ENCODE measurements around the gene ITGAD. TPM values are rescaled to one million over a fixed set of nuclear protein-coding genes. Genes with fewer than 3 reads are reported as not detected.

Gene ITGAD
- under 1 TPM in 1 of 2 donors, not detected in 1; 0.02 TPM for polyA plus RNA-seq

DNA sequence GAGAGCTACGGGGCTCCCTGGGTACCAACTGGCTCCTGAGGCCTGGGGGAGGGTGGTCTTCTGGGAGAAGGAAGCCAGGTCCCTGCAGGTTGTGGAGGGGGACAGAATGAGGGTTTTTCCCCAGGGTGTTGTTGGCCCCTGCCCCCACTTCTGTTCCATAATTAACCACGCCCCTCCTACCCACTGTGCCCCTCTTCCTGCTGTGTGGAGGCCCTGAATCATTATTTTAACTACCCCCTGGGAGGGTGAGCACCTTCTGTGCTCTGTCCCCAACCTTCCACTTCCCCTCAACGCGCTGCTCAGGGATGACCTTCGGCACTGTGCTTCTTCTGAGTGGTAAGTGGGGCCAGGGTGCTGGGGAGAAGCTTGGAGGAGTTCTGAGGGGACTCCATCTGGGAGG is at the start of gene ITGAD:
ITGAD (plus strand) TSS at position 280 of the 400 bp plus-strand sequence; CDS start at position 306, 26 bp downstream.
- H3K4me1 ChIP-seq (ENCODE audit: control insufficient read depth in 2 of 2, insufficient read depth in 2 of 2, low read length in 1 of 2) = peaks cover 0 to 2% of the 10 kb centered on the region in 2 donors
- H3K4me3 ChIP-seq (ENCODE audit: low read depth in 1 of 2, low read length in 2 of 2) = no peak within 1 kb of the TSS
- H3K36me3 ChIP-seq (ENCODE audit: control insufficient read depth in 2 of 2, insufficient read depth in 2 of 2, low read length in 1 of 2) = no peaks in the 10 kb centered on the region
- WGBS, 2 donors = 65% methylated on average over 5 of the region's 5 CpGs
- no peak within 1 kb of the TSS for H3K27ac ChIP-seq (ENCODE audit: low read depth in 2 of 2, low read length in 1 of 2)
- H3K9me3 ChIP-seq (ENCODE audit: control insufficient read depth in 2 of 2, insufficient read depth in 1 of 2, low read depth in 1 of 2, low read length in 1 of 2) = no peaks in the 10 kb centered on the region
- H3K27me3 ChIP-seq (ENCODE audit: control insufficient read depth in 1 of 2, insufficient read depth in 2 of 2, low read length in 2 of 2) = no peaks in the 10 kb centered on the region

DNA sequence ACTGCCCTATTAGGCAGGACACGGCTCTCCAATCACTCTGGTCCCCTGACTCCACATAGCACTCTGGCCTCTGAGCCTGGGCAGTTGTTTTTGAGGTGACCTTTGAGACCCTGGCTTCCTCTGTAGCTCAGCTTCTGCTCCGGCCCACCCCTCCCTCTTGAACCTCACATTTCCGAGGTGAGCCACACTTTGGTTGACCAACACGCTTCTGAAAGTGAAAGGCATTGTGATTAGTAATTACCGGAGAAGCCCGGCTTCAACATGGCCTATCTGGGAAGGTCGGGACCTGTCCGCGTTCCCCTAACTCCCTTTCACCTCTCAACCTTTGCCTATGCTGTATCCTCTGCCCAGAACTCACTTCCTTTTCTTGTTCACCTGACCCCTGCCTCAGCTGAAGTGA is 48.4 kb upstream of the ITGAD start:
- no peak overlapping the region for H3K27ac ChIP-seq (ENCODE audit: low read depth in 2 of 2, low read length in 1 of 2)
- H3K4me3 ChIP-seq (ENCODE audit: low read depth in 1 of 2, low read length in 2 of 2) = no peak overlapping the region
- no peaks in the 10 kb centered on the region for H3K27me3 ChIP-seq (ENCODE audit: control insufficient read depth in 1 of 2, insufficient read depth in 2 of 2, low read length in 2 of 2)
- H3K4me1 ChIP-seq (ENCODE audit: control insufficient read depth in 2 of 2, insufficient read depth in 2 of 2, low read length in 1 of 2) = no peaks in the 10 kb centered on the region
- 66 to 67% methylated on average over 9 of the region's 9 CpGs for WGBS, 2 donors
- H3K9me3 ChIP-seq (ENCODE audit: control insufficient read depth in 2 of 2, insufficient read depth in 1 of 2, low read depth in 1 of 2, low read length in 1 of 2) = no peaks in the 10 kb centered on the region
- no peaks in the 10 kb centered on the region for H3K36me3 ChIP-seq (ENCODE audit: control insufficient read depth in 2 of 2, insufficient read depth in 2 of 2, low read length in 1 of 2)

DNA sequence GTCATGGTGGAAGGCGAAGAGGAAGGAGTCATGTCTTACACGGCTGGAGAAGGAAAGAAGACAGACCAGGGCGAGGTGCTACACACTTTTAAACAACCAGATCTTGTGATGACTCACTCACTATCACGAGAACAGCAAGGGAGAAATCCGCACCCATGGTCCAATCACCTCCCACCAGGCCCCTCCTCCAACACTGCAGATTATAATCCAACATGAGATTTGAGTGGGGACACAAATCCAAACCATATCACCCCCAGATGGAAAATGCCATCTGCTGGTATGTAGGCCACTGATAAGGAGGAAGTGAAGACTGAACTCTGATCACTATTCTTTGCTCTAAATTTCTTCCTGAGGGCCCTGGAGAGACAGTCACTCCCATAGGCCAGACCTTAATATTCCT is 45.7 kb upstream of the ITGAD start:
- no peak overlapping the region for H3K27ac ChIP-seq (ENCODE audit: low read depth in 2 of 2, low read length in 1 of 2)
- H3K9me3 ChIP-seq (ENCODE audit: control insufficient read depth in 2 of 2, insufficient read depth in 1 of 2, low read depth in 1 of 2, low read length in 1 of 2) = no peaks in the 10 kb centered on the region
- no peaks in the 10 kb centered on the region for H3K36me3 ChIP-seq (ENCODE audit: control insufficient read depth in 2 of 2, insufficient read depth in 2 of 2, low read length in 1 of 2)
- H3K4me1 ChIP-seq (ENCODE audit: control insufficient read depth in 2 of 2, insufficient read depth in 2 of 2, low read length in 1 of 2) = no peaks in the 10 kb centered on the region
- no peak overlapping the region for H3K4me3 ChIP-seq (ENCODE audit: low read depth in 1 of 2, low read length in 2 of 2)
- no peaks in the 10 kb centered on the region for H3K27me3 ChIP-seq (ENCODE audit: control insufficient read depth in 1 of 2, insufficient read depth in 2 of 2, low read length in 2 of 2)
- 75% methylated on average over 5 of the region's 5 CpGs for WGBS, 2 donors

DNA sequence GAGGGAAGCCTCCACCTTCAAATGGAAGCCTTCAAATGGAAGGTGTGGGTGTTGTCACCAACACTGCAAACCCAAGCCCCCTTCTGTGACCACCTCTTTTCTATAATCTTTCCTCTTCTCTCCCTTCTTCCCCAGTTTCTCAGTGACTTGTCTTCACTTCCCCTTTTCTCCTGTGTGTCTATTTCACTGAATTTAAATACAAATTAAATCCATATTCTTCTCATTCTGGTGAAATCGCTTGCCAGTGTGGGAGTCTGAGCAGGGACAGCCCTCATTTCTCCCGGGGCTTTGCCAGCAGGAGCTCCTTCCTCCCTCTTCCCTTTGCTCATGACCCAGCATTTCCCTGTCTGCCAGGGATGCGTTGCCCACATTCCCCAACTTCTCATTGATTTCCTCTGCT is 44.6 kb upstream of the ITGAD start:
- 39 to 47% methylated on average over 3 of the region's 3 CpGs for WGBS, 2 donors
- no peak overlapping the region for H3K4me3 ChIP-seq (ENCODE audit: low read depth in 1 of 2, low read length in 2 of 2)
- H3K4me1 ChIP-seq (ENCODE audit: control insufficient read depth in 2 of 2, insufficient read depth in 2 of 2, low read length in 1 of 2) = no peaks in the 10 kb centered on the region
- no peaks in the 10 kb centered on the region for H3K36me3 ChIP-seq (ENCODE audit: control insufficient read depth in 2 of 2, insufficient read depth in 2 of 2, low read length in 1 of 2)
- no peaks in the 10 kb centered on the region for H3K9me3 ChIP-seq (ENCODE audit: control insufficient read depth in 2 of 2, insufficient read depth in 1 of 2, low read depth in 1 of 2, low read length in 1 of 2)
- no peak overlapping the region for H3K27ac ChIP-seq (ENCODE audit: low read depth in 2 of 2, low read length in 1 of 2)
- no peaks in the 10 kb centered on the region for H3K27me3 ChIP-seq (ENCODE audit: control insufficient read depth in 1 of 2, insufficient read depth in 2 of 2, low read length in 2 of 2)

DNA sequence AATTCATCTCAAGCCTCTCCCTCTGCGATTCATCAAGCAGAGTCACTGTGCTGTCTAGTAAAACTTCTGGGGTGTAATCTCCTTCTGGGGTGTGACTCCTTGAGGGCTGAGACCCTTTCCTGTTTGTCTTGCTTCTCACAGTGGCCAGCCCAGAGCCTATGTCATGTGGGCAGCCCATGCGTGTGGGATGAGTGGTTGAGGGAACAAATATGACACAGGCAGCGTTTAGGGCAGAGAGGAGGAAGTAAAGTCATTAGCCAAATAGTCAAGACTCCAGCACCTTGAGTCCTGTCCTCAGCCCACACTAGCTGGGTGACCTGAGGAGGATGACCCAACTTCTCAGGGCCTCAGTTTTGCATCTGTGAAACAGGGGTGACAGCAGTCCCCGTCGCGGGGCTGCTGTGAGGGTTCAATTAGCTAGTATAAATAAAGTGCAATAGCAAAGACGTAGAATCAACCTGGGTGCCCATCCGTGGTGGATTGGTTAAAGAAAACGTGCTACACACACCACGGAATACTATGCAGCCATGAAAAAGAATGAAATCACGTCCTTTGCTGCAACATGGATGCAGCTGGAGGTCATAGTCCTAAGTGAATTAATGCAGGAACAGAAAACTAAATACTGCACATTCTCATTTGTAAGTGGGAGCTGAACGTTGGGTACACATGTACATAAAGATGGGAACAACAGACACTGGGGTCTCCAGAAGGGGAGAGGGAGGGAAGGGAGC is 42.7 kb upstream of the ITGAD start:
- peak overlapping the region in 1 of 2 donors; percentile 3 for H3K27ac ChIP-seq (ENCODE audit: low read depth in 2 of 2, low read length in 1 of 2)
- no peaks in the 10 kb centered on the region for H3K27me3 ChIP-seq (ENCODE audit: control insufficient read depth in 1 of 2, insufficient read depth in 2 of 2, low read length in 2 of 2)
- H3K4me3 ChIP-seq (ENCODE audit: low read depth in 1 of 2, low read length in 2 of 2) = no peak overlapping the region
- 77 to 78% methylated on average over 12 of the region's 12 CpGs for WGBS, 2 donors
- H3K36me3 ChIP-seq (ENCODE audit: control insufficient read depth in 2 of 2, insufficient read depth in 2 of 2, low read length in 1 of 2) = no peaks in the 10 kb centered on the region
- no peaks in the 10 kb centered on the region for H3K4me1 ChIP-seq (ENCODE audit: control insufficient read depth in 2 of 2, insufficient read depth in 2 of 2, low read length in 1 of 2)
- H3K9me3 ChIP-seq (ENCODE audit: control insufficient read depth in 2 of 2, insufficient read depth in 1 of 2, low read depth in 1 of 2, low read length in 1 of 2) = no peaks in the 10 kb centered on the region

DNA sequence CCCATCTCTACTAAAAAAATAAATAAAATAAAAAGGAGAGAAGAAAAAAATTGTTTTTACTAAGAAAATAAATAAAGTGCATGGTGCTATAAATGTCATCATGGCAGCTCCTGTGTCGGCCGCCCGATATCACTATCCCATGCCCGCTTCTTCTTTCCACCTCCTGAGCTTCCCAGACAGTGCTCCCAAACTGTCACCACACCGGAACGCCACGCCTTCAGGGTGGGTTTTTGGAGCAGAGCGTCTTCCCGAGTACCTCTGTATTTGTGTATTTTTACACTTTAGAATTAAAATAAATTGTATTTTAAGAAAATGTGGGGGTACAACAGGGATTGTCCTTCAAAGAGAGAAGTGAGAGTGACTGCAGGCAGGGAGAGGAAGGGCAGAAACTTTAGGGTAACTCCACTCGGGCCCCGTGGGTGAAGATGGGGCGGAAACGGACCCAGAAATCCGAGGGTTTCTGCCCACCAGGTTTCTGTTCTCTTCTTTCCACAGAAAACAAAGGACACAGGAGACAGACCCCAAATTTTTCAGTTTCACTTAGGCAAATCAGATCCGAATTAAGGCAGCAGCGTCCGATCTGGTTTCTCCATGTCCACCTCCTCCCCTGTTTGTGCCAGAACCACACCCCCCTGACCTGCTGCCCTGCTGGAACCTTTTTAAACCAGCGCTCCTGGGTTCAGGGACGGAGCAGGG is 41.7 kb upstream of the ITGAD start:
- no peak overlapping the region for H3K4me3 ChIP-seq (ENCODE audit: low read depth in 1 of 2, low read length in 2 of 2)
- H3K27me3 ChIP-seq (ENCODE audit: control insufficient read depth in 1 of 2, insufficient read depth in 2 of 2, low read length in 2 of 2) = no peaks in the 10 kb centered on the region
- no peak overlapping the region for H3K27ac ChIP-seq (ENCODE audit: low read depth in 2 of 2, low read length in 1 of 2)
- no peaks in the 10 kb centered on the region for H3K4me1 ChIP-seq (ENCODE audit: control insufficient read depth in 2 of 2, insufficient read depth in 2 of 2, low read length in 1 of 2)
- no peaks in the 10 kb centered on the region for H3K9me3 ChIP-seq (ENCODE audit: control insufficient read depth in 2 of 2, insufficient read depth in 1 of 2, low read depth in 1 of 2, low read length in 1 of 2)
- 70 to 77% methylated on average over 19 of the region's 19 CpGs for WGBS, 2 donors
- no peaks in the 10 kb centered on the region for H3K36me3 ChIP-seq (ENCODE audit: control insufficient read depth in 2 of 2, insufficient read depth in 2 of 2, low read length in 1 of 2)

DNA sequence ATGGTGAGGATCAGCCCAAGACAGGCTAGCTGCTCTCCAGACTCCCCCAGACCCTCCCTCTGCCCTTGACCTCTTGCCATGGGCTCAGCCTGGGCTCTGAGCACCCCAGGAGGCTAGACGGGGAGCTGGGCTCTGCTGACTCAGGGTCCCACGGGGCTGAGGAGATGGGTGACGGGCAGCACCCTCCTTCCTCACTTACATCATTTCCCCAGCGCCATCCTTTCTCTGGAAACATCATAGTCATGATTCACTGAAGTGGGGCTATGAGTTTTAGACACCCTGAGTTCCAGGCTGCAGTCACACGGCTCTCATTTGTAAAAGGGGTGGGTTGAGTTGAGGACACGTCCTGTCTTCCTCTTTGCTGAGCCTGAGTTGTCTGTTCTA is 41.2 kb upstream of the ITGAD start:
- H3K4me3 ChIP-seq (ENCODE audit: low read depth in 1 of 2, low read length in 2 of 2) = no peak overlapping the region
- H3K4me1 ChIP-seq (ENCODE audit: control insufficient read depth in 2 of 2, insufficient read depth in 2 of 2, low read length in 1 of 2) = no peaks in the 10 kb centered on the region
- WGBS, 2 donors = 43 to 48% methylated on average over 6 of the region's 6 CpGs
- H3K36me3 ChIP-seq (ENCODE audit: control insufficient read depth in 2 of 2, insufficient read depth in 2 of 2, low read length in 1 of 2) = no peaks in the 10 kb centered on the region
- H3K27ac ChIP-seq (ENCODE audit: low read depth in 2 of 2, low read length in 1 of 2) = no peak overlapping the region
- no peaks in the 10 kb centered on the region for H3K9me3 ChIP-seq (ENCODE audit: control insufficient read depth in 2 of 2, insufficient read depth in 1 of 2, low read depth in 1 of 2, low read length in 1 of 2)
- H3K27me3 ChIP-seq (ENCODE audit: control insufficient read depth in 1 of 2, insufficient read depth in 2 of 2, low read length in 2 of 2) = no peaks in the 10 kb centered on the region

DNA sequence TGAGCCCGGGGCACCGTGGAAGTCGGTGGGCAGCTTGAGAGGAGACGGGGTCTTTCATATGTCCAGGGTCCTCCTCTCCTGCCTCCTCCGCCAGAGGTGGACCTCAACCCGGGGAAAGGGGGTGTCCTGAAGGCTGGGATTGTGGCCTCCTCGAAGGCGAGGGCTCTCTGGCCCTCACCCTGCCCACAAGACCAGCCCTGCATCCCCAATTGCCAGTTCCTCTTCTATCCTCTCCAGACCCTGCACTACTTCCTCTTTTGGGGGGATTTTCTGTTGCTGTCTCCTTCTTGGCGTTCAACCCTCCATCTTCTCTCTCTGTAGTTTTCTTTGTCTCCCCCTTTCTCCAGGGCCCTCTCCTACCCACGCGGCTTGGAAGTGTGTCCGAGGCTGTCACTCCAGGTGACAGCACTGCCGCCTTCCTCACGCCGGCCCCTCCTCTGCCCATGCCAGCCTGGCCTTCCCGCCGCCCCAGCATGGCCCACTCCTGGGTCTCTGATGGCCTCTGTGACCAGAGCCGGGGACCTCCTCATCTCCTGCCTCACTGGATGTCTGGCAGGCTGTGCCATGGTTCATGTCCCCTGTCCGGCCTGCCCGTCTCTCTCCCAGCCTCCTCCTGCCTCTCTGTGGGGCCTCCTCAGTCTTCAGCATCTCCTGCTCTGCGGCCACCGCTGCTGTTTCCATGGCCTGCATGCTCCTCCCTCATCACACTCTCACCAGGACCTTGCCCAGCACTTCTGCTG is 40.6 kb upstream of the ITGAD start:
- no peaks in the 10 kb centered on the region for H3K27me3 ChIP-seq (ENCODE audit: control insufficient read depth in 1 of 2, insufficient read depth in 2 of 2, low read length in 2 of 2)
- H3K36me3 ChIP-seq (ENCODE audit: control insufficient read depth in 2 of 2, insufficient read depth in 2 of 2, low read length in 1 of 2) = no peaks in the 10 kb centered on the region
- peak overlapping the region in 1 of 2 donors; percentile 0 for H3K27ac ChIP-seq (ENCODE audit: low read depth in 2 of 2, low read length in 1 of 2)
- 86 to 90% methylated on average over 21 to 22 of the region's 22 CpGs for WGBS, 2 donors
- no peaks in the 10 kb centered on the region for H3K9me3 ChIP-seq (ENCODE audit: control insufficient read depth in 2 of 2, insufficient read depth in 1 of 2, low read depth in 1 of 2, low read length in 1 of 2)
- no peak overlapping the region for H3K4me3 ChIP-seq (ENCODE audit: low read depth in 1 of 2, low read length in 2 of 2)
- H3K4me1 ChIP-seq (ENCODE audit: control insufficient read depth in 2 of 2, insufficient read depth in 2 of 2, low read length in 1 of 2) = no peaks in the 10 kb centered on the region

DNA sequence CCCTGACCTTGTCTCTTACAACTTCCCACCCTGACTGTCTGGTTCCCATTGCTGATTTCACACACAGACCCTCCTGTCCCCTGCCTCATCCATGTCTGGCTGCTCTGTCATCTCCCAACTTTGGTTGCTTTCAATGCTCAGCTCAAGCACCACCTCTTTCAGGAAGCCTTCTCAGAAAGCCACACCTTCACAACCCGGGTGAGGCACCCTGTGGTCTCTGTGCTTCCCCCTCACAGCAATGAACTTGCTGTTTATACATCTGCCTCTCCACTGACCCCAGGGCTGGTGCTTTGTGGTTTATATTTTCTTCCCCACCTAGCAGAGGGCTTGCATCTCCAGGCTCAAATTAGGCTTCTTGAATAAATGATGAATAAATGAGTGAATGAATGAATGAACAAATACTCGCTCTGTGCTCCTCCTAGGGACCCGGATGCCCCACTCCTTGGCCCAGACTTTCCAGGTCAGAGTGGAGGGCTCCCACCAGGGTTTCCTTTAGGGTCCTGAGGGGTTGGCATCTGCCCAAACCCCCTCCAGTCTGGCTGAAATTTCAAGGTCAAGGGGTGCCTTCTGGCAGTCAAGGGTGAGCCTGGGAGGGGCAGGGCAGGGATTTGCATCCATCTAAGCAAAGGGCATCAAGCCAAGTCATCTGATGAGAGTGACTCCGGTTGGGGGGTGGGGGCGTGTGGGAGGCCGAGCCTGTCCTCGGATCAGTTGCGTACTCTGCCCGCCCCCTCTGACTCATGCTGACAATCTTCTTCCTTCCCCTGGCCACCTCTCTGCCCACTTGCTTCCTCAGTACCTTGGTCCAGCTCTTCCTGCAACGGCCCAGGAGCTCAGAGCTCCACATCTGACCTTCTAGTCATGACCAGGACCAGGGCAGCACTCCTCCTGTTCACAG is 38.5 kb upstream of the ITGAD start, which contains the start of gene ITGAX:
ITGAX (plus strand) TSS at position 783 of the 898 bp plus-strand sequence; CDS start at position 862, 79 bp downstream.
- Histone ChIP-seq H3K9me3 (ENCODE audit: control insufficient read depth in 2 of 2, insufficient read depth in 1 of 2, low read depth in 1 of 2, low read length in 1 of 2) (no peaks in the 10 kb centered on the region), H3K4me1 (ENCODE audit: control insufficient read depth in 2 of 2, insufficient read depth in 2 of 2, low read length in 1 of 2) (no peaks in the 10 kb centered on the region), H3K36me3 (ENCODE audit: control insufficient read depth in 2 of 2, insufficient read depth in 2 of 2, low read length in 1 of 2) (no peaks in the 10 kb centered on the region), H3K4me3 (ENCODE audit: low read depth in 1 of 2, low read length in 2 of 2) (no peak within 1 kb of the TSS), H3K27ac (ENCODE audit: low read depth in 2 of 2, low read length in 1 of 2) (no peak within 1 kb of the TSS), H3K27me3 (ENCODE audit: control insufficient read depth in 1 of 2, insufficient read depth in 2 of 2, low read length in 2 of 2) (no peaks in the 10 kb centered on the region)
- 31% methylated on average over 10 of the region's 10 CpGs for WGBS, 2 donors

All from esophagus (tissue), 2 donors.